GM10248 (cell line): ENCODE results near the gene GRK6.

Experiments used
- CTCF ChIA-PET: fragments of 300-600 bp; sonication (Branson Sonifier 250); formaldehyde crosslinking; extraction: SDS; loops from one replicate; lab custom pipeline; 2021; ENCODE audit warnings: antibody characterized with exemption; lab: Yijun Ruan, JAX
- POLR2A ChIA-PET: fragments of 350-650 bp; sonication (Branson Sonifier 250); formaldehyde crosslinking; extraction: SDS; loops from one replicate; lab custom pipeline; 2020; ENCODE audit warnings: antibody characterized with exemption; lab: Yijun Ruan, JAX
- DNase-seq: peaks from one replicate; pipeline ENCODE4 v3.0.0; 2012; ENCODE audit errors: extremely low spot score
- CTCF ChIP-seq: IDR thresholded peaks from 2 replicates; pipeline ENCODE4 v1.5.1; 2012; ENCODE audit warnings: mild to moderate bottlenecking, low read depth; ENCODE audit errors: extremely low read depth, missing control alignments, control extremely low read depth

GRK6 gene

DNA sequence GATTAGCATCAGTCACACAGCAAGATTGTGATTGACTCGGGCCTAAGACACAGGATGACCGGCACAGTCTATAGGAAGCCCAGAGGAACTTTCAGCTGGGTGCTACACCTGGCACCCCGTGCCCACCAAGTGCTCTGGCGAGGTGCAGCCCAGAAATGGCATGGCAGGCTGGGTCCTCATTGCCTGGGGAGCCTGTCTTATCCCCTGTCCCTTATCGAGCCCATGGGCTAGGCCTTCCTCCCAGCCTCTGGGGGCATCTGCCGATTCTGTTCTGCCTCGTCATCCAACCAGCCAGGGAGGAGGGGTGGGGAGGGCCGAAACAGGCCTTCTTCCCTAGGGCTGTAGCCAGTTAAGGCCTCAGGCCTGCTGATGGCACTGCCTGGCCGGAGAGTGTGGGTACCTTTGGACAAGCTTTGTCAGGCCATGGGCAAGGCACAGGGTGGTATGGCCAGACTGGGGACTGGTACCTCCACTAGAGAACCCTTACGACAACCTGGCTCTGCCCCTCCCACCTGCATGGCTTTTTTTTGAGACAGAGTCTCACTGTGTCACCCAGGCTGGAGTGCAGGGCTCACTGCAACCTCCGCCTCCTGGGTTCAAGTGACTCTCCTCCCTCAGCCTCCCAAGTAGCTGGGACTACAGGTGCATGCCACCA is 1.6 kb downstream of the GRK6 start:
- no peak for DNase-seq
- CTCF ChIA-PET = interaction anchor here (0.7 to 23.4 kb wide), 12 partner anchors 13 to 126 kb away, joined by 3 to 347 read pairs (median 5); partner anchors contain the start of gene F12
- POLR2A ChIA-PET = interaction anchor here (1.9 kb wide), 1 partner anchor 15 kb away, joined by 8 read pairs; no protein-coding TSS in a partner anchor
- TF ChIP-seq CTCF = no peak

- ChIA-PET POLR2A (interaction anchor here (0.7 to 1.9 kb wide), 2 partner anchors 15 to 71 kb away, joined by 8 to 12 read pairs; no protein-coding TSS in a partner anchor), CTCF (interaction anchor here (1.0 to 23.4 kb wide), 10 partner anchors 14 to 127 kb away, joined by 3 to 347 read pairs (median 7); partner anchors contain the start of gene F12)
- TF ChIP-seq CTCF = no peak
- DNase-seq = no peak
Measured at GRCh38 chr5:177428574-177429217, 2.2 kb downstream of the GRK6 start.

- CTCF ChIA-PET = interaction anchor here (1.0 to 23.4 kb wide), 11 partner anchors 15 to 315 kb away, joined by 3 to 347 read pairs (median 8); partner anchors contain the start of gene F12
- DNase-seq = peak; percentile 76
- POLR2A ChIA-PET = interaction anchor here (0.6 to 1.9 kb wide), 4 partner anchors 14 to 137 kb away, joined by 4 to 12 read pairs (median 6); partner anchors contain the start of gene PRR7
- no peak for TF ChIP-seq CTCF
Measured at GRCh38 chr5:177429248-177430040, 3.0 kb downstream of the GRK6 start.

DNA sequence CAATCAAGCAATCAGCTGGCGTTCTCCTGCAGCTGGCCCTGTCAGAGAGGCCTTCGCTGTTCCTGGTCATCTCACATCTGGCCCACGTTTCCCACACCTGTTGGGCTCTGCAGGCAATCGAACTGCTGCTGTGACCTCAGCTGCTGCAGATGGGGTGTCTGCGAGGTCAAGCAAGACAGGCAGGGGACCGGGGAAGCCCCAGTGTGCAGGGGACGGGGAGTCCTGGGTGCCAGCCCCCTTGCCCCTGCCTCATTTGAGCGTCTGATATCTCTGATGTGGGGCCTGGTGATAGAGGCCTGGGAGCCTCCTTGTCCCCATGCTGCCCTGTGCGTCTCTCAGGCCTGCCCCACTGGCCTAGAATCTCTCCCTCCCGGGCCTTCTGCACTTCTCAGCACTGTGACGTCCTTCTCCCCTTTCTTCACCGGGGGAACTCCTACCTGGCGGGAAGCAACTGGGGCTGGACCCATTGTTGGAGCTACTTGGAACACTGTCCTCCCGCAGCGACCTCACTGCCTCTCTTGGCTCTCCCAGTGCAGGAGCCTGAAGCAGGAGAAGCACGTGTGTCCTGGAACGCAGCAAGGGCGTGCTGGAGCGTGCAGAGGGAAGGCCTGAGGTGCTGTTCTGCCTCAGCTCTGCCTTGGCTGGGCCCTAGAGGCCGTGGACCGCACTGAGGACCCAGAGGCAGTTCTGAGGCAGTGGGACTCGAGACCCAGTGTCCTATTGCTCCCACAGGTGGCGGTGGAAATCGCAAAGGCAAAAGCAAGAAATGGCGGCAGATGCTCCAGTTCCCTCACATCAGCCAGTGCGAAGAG is 3.9 kb downstream of the GRK6 start:
- POLR2A ChIA-PET = interaction anchor here (0.6 to 1.9 kb wide), 4 partner anchors 11 to 138 kb away, joined by 3 to 8 read pairs (median 4); partner anchors contain the start of gene PRR7
- CTCF ChIA-PET = interaction anchor here (0.7 to 23.4 kb wide), 12 partner anchors 14 to 316 kb away, joined by 3 to 347 read pairs (median 12); partner anchors contain the start of gene F12
- DNase-seq = peak; percentile 60
- no peak for TF ChIP-seq CTCF

- CTCF ChIA-PET = interaction anchor here (0.7 to 23.4 kb wide), 10 partner anchors 14 to 770 kb away, joined by 3 to 347 read pairs (median 11); partner anchors contain the start of gene F12
- POLR2A ChIA-PET = interaction anchor here (0.9 to 1.7 kb wide), 3 partner anchors 10 to 14 kb away, joined by 3 to 6 read pairs (median 4); no protein-coding TSS in a partner anchor
- no peak for TF ChIP-seq CTCF
- no peak for DNase-seq
Measured at GRCh38 chr5:177430972-177431316, 4.5 kb downstream of the GRK6 start.
